SKM-1 treated with dmso at 0.1 percent for 144 hours (cell line): ENCODE results near the gene ANGPT4.

ENCODE experiments used
- DNase-seq: peaks from one replicate; lab custom pipeline; 2025; ENCODE audit not compliant: unreplicated experiment; lab: John Stamatoyannopoulos, UW

Gene ANGPT4

GRCh38 chr20:845941-846893, 69.9 kb downstream of the ANGPT4 start:
- peak; percentile 46 for DNase-seq

DNA sequence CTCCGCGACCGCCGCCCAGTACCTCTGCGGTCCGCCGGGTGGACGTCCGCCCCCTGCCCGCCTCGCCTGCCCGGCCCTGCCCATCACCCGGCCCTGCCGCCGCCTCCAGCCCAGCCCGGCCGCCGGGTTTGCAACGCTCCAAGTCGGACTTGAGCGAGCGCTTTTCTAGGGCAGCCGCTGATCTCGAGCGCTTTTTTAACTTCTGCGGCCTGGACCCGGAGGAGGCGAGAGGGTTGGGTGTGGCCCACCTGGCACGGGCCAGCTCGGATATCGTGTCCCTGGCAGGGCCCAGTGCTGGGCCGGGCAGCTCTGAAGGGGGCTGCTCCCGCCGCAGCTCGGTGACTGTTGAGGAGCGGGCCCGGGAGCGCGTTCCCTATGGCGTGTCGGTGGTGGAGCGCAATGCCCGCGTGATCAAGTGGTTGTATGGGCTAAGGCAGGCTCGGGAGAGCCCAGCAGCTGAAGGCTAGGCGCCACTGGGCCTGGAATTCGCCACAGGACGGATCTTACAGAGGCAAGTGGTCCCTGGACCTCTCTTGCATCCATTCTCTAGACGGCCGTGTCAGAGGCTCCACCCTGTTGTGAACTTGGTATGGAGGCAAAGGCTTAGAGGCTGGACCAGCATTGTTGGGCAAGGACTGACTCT, 70.8 kb downstream of the ANGPT4 start:
- no peak for DNase-seq

DNA sequence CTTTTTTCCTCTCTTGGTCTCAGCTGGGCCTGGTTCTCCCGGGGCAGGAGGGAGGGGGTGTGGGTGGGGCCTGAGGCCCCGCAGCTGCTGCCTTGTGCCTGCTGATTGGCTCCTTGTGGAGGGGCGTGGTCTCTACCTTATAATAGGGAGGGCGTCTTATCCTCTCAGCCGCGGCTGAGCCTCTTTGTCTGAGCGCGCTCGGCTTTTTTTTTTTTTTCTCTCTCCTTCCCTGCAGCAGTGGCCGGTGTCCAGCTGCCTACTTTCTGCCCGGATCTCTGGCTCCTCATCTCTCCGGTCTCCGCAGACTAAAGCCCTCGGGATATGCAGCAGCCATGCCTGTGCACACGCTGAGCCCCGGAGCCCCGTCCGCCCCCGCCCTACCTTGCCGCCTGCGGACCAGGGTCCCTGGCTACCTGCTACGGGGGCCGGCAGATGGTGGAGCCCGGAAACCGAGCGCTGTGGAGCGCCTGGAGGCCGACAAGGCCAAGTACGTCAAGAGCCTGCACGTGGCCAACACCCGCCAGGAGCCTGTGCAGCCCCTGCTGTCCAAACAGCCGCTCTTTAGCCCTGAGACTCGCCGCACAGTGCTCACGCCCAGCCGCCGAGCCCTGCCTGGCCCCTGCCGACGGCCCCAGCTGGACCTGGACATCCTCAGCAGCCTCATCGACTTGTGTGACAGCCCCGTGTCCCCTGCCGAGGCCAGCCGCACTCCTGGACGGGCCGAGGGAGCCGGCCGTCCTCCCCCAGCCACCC, 71.5 kb downstream of the ANGPT4 start:
- no peak for DNase-seq

DNA sequence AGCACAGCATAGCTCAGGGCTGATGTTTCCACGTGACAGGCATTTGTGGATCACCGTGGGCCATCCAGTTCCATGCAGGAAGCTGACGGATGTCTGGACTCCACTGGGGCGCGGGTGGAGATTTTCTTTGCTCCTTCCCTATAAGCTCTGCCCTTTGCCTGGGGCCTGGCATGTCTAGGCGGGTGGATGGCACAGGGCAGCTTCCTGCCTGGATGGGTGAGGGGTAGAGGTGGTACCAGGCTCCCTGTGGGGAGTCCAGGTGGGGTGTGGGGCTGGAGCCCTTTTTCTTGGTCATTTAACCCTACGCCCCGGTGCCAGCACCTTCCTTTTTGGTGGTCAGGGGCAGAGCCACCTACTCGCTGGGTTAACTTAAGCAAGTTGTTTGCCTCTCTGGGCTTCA, 72.2 kb downstream of the ANGPT4 start:
- DNase-seq, result no peak

- no peak for DNase-seq
Observed at GRCh38 chr20:842547-842940, 73.6 kb downstream of the ANGPT4 start.

- no peak for DNase-seq
Observed at GRCh38 chr20:841568-842546, 74.3 kb downstream of the ANGPT4 start.

DNA sequence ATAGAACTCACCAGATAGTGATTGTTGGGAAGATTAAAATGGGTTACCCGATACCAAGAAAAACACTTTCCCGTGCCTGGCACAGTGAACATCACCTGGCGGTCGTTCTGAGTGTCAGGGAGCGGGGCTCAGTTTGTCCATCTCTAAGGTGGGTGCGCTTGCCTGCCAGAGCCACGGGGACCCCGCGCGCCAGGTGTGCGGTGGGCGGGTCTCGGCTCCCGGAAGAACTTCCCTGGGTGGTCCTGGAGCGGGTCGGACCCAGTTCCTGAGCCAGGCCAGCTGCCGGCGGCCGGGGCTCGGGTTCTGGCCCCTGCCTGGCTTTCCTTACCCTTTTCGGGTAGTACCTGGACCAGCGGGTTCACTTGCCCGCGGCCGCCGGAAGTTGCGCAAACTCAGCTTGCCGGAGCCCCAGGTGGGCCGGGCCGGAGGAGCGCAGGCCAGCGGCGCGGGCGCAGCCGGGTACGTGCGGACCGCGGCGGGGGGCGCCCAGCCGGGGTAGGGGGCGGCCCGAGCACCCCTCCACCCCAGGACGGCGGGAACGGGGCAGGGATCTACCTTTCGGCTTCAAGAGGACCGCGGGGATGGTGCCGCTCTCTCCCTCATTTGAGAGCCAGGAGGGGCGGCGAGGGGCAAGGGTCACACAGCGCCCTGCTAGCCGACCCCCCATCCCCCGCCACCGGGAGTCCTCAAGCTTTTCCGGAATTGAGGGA, 75.1 kb downstream of the ANGPT4 start:
- DNase-seq, result no peak

- DNase-seq, result no peak
Observed at GRCh38 chr20:840503-840857, 75.7 kb downstream of the ANGPT4 start.

DNA sequence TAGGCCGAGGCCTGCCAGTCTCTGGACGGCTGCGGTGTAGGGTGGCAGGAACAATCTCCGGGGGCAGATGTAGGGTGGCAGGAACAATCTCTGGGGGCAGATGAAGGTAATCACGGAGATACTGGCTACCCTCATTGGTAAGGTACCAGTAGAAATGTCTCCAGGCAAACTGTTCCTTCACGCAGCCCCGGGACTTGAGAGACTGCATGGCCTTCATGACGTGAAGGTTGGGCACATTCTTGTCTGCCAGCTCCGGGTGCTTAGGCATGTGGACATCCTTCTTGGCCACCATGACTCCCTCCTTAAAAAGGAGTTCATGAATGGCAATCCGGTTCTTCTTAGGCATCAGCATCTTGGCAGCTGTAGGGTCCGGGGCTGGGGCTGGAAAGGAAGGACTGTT, 76.5 kb downstream of the ANGPT4 start:
- no peak for DNase-seq

GRCh38 chr20:839015-839414, 77.1 kb downstream of the ANGPT4 start:
- no peak for DNase-seq

DNA sequence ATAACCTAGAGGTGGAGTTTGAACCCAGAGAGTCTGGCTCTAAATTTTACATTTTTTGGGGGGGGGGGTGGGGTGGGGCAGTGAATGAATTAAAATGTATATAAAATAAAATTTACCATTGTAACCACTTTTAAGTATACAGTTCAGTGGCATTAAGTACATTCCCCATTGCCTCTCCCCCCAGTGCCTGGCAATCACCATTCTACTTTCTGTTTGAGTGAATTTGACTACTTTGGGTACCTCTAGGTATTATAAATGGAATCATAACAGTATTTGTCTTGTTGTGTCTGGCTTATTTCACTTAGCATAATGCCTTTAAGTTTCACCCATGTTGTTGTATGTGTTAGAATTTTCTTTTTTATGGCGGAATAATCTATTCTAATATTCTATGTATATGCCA, 79.9 kb downstream of the ANGPT4 start:
- DNase-seq, result no peak

- DNase-seq, result no peak
Observed at GRCh38 chr20:835608-836045, 80.5 kb downstream of the ANGPT4 start.

DNA sequence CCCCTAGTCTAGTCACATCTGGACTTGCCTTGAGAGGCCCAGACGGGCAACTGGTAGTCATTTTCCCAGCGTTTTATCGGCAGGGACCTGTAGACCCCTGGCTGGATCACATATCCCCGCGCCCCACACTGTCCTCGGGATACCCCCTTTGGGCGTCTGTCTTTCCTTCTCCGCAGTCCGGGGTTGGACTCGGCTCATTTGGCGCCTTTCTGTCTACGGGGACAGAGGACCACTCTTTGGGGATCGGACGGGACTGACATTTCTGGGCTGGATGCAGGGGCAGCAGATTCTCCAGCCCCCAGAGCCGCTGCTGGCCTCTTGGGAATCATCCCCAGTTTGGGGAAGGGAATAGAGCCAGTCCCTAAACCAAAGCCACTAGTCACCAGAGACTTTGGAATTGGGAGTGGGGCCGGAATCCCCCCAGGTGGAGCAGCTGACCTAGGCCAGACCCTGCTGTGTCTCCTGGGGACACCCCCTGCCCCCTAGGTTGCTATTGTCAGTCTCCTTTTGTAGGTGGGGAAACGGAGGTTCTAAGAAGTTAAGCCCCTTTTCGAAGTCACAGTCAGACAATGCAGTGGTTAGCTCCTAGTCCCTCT, 81.9 kb downstream of the ANGPT4 start:
- no peak for DNase-seq

GRCh38 chr20:833450-834150, 82.5 kb downstream of the ANGPT4 start, which contains the start of gene FAM110A:
TSS of gene FAM110A (plus strand) at chr20:833715. CDS start at chr20:844805, 11,090 bp downstream.
- peak; percentile 71 for DNase-seq

DNA sequence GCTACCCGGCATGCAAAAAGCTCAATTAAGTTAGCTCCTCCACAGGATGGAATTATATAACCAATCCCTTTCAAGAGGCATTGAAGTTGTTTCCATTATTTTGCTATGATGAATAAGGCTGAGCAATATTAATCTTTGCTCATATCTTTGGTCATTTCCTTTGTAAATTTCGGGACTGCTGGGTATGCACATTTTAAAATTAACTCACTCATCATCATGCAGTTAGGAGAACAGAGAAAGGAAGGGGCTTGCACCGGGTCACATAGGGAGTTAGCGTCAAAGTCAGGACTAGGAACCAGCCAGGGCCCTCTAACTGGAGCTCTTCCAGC, 83.0 kb downstream of the ANGPT4 start:
- DNase-seq, result no peak

- DNase-seq, result no peak
Observed at GRCh38 chr20:831956-832355, 84.2 kb downstream of the ANGPT4 start.

DNA sequence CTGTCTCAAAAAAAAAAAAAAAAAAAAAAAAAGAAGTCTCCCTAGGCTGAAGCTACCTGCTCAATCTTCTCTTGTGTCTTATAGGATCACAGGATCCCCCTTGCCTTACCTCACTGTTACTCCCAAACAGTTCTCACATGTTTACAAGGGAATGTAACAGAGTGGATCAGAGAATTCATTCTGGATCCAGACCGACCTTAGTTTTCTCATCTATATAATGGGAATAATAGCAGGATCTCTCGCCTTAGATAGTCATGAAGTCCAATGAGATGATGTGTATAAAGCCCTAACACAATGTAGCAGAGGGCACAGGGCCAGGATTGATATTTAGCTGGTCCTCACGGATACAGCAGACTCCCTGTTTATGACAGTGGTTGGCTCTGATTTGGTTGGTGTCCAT, 84.9 kb downstream of the ANGPT4 start:
- DNase-seq, result no peak

GRCh38 chr20:830011-830521, 86.1 kb downstream of the ANGPT4 start:
- no peak for DNase-seq

DNA sequence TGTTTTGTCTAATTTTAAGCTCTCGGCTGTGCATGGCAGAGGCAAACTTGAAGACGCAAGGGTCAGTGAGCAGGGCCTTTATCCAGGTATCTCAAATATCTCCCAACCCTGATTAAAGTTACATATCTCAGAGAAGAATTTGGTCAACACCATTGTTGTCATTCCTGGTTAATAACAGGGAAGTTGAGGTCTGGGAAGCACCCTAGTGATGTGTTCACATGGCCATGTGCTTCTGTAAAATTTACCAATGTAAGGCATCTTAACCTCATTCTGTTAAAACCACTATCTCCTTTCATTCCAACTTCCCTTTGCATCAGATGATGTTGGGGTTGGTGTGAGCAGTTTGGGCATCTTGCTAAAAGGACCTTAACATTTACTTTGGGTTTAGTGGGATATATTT, 86.6 kb downstream of the ANGPT4 start:
- DNase-seq, result peak; percentile 6
